HG02870 (cell line): ENCODE results near the gene PRRT3.
"Not testable (repeated sequence)": the region's sequence is repeated elsewhere in the genome, so short reads cannot be mapped to it uniquely, and the experiment has no call there.

Experiments
- ATAC-seq: cut with Tn5 transposase; IDR thresholded peaks from one replicate; pipeline ENCODE4 v1.9.1; 2021; ENCODE audit warnings: mild to moderate bottlenecking, moderate library complexity; ENCODE audit not compliant: unreplicated experiment

The PRRT3 gene

DNA sequence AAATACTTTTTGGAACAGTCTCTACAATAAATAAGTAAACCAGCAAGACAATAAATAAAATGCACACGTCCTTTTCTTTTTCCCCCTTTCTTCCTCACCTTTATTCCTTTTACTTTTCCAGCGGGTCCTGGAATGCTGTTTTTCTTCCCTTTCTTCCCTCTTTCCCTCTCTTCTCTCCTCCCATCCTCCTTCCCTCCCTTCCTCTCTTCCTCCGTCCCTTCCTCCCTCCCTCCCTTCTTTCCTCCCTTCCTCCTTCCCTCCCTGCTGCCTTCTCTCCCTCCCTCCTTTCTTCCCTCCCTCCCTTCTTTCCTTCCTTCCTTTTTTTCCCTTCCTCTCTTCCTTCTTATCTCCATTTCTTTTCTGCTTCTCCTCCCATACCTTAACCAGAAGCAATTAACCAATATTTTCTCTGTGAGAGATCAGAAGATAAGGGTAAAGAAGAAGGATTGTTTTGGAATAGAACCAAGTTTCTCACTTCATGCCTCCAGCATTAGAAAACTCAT lies 52.9 kb downstream of the PRRT3 start:
- no peak for ATAC-seq

DNA sequence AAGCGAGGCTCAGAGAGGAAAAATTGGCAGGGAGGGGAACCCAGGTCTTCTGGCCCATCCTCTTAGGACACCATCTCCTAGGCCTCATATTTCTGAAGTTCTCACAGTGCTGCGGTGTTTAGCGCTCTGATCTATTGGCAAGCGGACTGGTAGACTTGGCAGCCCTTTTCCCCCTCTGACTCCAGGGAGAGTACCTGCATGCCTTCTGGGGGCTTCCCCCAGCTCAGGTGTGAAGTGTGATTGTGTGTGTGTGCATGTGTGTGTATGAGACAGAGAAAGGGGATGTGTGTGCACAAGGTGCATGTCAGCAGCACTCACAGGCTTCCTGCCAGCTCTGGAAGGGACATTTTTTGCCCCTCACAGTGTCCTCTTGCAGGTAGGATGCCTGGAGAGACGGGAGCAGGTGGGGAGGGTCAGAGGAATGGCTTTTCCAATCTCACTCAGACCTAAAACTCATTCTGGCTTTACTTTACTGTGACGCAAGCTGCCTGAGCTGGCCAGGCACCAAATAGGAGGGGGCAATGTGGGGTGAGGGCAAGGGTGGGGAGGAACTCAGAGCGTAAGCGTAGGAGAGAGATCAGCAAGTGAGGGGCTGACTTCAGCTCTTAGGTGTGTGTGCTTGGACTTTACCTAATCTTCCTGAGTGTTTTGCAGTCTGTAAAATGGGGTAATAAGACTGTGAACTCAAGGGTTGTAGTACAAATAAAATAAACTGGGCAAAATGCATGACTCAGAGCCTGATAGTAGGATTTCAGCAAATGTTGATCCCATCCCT lies 53.6 kb downstream of the PRRT3 start:
- no peak for ATAC-seq

- no peak for ATAC-seq
Observed at GRCh38 chr3:9897408-9898372, 54.5 kb downstream of the PRRT3 start.

DNA sequence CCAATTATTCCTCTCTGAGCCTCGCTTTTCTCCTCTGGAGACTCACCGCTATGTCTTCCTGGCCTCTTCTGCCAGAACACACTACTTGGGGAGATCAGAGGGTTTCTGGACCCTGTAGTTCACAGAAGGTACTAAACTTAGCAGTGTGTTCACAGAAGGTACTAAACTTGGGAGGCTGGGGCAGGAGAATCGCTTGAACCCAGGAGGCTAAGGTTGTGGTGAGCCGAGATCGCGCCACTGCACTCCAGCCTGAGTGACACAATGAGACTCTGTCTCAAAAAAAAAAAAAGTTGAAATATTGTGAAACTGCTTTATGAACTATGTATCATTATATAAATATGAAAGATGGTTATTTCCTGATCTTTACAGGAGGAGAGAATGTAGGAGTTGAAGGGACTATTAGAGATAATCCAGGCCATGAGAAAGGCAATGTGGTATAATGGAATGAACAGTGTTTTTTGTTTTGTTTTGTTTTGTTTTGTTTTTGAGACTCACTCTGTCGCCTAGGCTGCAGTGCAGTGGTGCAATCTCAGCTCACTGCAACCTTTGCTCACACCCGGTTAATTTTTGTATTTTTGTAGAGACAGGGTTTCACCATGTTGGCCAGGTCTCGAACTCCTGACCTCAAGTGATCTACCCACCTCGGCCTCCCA lies 55.3 kb downstream of the PRRT3 start:
- not testable (repeated sequence) for ATAC-seq

GRCh38 chr3:9895715-9896114 lies 56.5 kb downstream of the PRRT3 start:
- not testable (repeated sequence) for ATAC-seq
